CD14-positive monocyte (primary cell): ENCODE data around the gene DCLK1. TPM values are rescaled to one million over a fixed set of nuclear protein-coding genes. Genes with fewer than 3 reads are reported as not detected.

ENCODE experiments used
- DNase-seq, 3 donors: peaks; one replicate each; pipeline ENCODE4 v3.0.0-alpha.2; 2011 to 2022
- H2AFZ ChIP-seq: 2 replicates; pipeline ENCODE4 v1.6.0; 2012; ENCODE audit warnings: mild to moderate bottlenecking, low read depth, low read length, inconsistent platforms; ENCODE audit not compliant: insufficient read depth, poor library complexity, severe bottlenecking
- H3K27ac ChIP-seq, 2 donors: 1 replicate in 1 of 2; 2 replicates in 1 of 2; pipeline ENCODE4 v1.5.1; 2012 to 2013; ENCODE audit warnings: low read length in 2 of 2, control low read depth in 1 of 2, inconsistent platforms in 1 of 2, low read depth in 1 of 2, mild to moderate bottlenecking in 1 of 2
- H3K27me3 ChIP-seq, 2 donors: one replicate each; pipeline versions ENCODE4 v1.6.0 to v1.6.1; 2011 to 2013; ENCODE audit warnings: low read length in 2 of 2; ENCODE audit not compliant: control insufficient read depth in 2 of 2, insufficient read depth in 2 of 2
- H3K36me3 ChIP-seq, 2 donors: replicated peaks in 1 of 2; 1 replicate in 1 of 2; 2 replicates in 1 of 2; pipeline versions ENCODE4 v1.5.1 to v1.6.1; 2012 to 2013; ENCODE audit warnings: low read length in 2 of 2, control low read depth in 1 of 2, inconsistent platforms in 1 of 2, mild to moderate bottlenecking in 1 of 2; ENCODE audit not compliant: insufficient read depth in 2 of 2, control insufficient read depth in 1 of 2
- H3K4me1 ChIP-seq, 2 donors: 1 replicate in 1 of 2; 2 replicates in 1 of 2; pipeline versions ENCODE4 v1.5.1 to v1.6.1; 2012 to 2013; ENCODE audit warnings: low read length in 2 of 2, control low read depth in 1 of 2, inconsistent platforms in 1 of 2, mild to moderate bottlenecking in 1 of 2, moderate library complexity in 1 of 2; ENCODE audit not compliant: insufficient read depth in 2 of 2, control insufficient read depth in 1 of 2
- H3K4me2 ChIP-seq: replicated peaks from 2 replicates; pipeline ENCODE3; 2012; ENCODE audit warnings: low read length, moderate library complexity, mild to moderate bottlenecking; ENCODE audit not compliant: poor library complexity, severe bottlenecking; ENCODE audit errors: extremely low read depth
- H3K4me3 ChIP-seq, 3 experiments: fragments of 200-600 bp in 1 of 3; sonication (generic) in 1 of 3; replicated peaks in 1 of 3; 1 replicate in 2 of 3; 2 replicates in 1 of 3; pipeline ENCODE4 v1.5.1; 2011 to 2013; ENCODE audit warnings: low read length in 3 of 3, mild to moderate bottlenecking in 3 of 3, control low read depth in 2 of 3, low read depth in 2 of 3, inconsistent platforms in 1 of 3, moderate library complexity in 1 of 3
- H3K79me2 ChIP-seq: 2 replicates; pipeline ENCODE4 v1.6.0; 2012; ENCODE audit warnings: mild to moderate bottlenecking, control low read depth, inconsistent platforms, low read length, moderate library complexity; ENCODE audit not compliant: insufficient read depth
- H3K9ac ChIP-seq: 2 replicates; pipeline ENCODE4 v1.6.0; 2017; ENCODE audit warnings: low read length, mild to moderate bottlenecking; ENCODE audit not compliant: insufficient read depth, poor library complexity, severe bottlenecking
- H3K9me3 ChIP-seq, 2 donors: replicated peaks in 1 of 2; 1 replicate in 1 of 2; 2 replicates in 1 of 2; pipeline versions ENCODE4 v1.5.1 to v1.6.1; 2012 to 2013; ENCODE audit warnings: low read length in 2 of 2, control low read depth in 1 of 2; ENCODE audit not compliant: control insufficient read depth in 1 of 2, insufficient read depth in 1 of 2
- H4K20me1 ChIP-seq: 2 replicates; pipeline ENCODE4 v1.6.0; 2012; ENCODE audit warnings: mild to moderate bottlenecking, low read length, control low read depth, moderate library complexity; ENCODE audit not compliant: insufficient read depth
- H3K27ac Mint-ChIP-seq, 7 donors: one replicate each; pipeline ENCODE4 v1.8.0; 2020; ENCODE audit warnings: mild to moderate bottlenecking in 7 of 7, mixed read lengths in 7 of 7, moderate library complexity in 6 of 7, inconsistent platforms in 2 of 7
- H3K27me3 Mint-ChIP-seq, 3 donors: one replicate each; pipeline ENCODE4 v1.8.0; 2021 to 2022; ENCODE audit warnings: low read depth in 3 of 3, mild to moderate bottlenecking in 3 of 3, mixed read lengths in 3 of 3, moderate library complexity in 3 of 3, inconsistent platforms in 1 of 3
- H3K36me3 Mint-ChIP-seq, 2 donors: one replicate each; pipeline ENCODE4 v1.8.0; 2020; ENCODE audit warnings: mixed read lengths in 2 of 2, inconsistent platforms in 1 of 2, mild to moderate bottlenecking in 1 of 2
- H3K4me1 Mint-ChIP-seq: one replicate; pipeline ENCODE4 v1.8.0; 2020; ENCODE audit warnings: mild to moderate bottlenecking, mixed read lengths
- H3K4me3 Mint-ChIP-seq, 2 donors: one replicate each; pipeline ENCODE4 v1.8.0; 2020; ENCODE audit warnings: mild to moderate bottlenecking in 2 of 2, mixed read lengths in 2 of 2, moderate library complexity in 1 of 2
- H3K9me3 Mint-ChIP-seq, 7 donors: one replicate each; pipeline ENCODE4 v1.8.0; 2020 to 2022; ENCODE audit warnings: mixed read lengths in 7 of 7, mild to moderate bottlenecking in 6 of 7, moderate library complexity in 6 of 7, inconsistent platforms in 2 of 7
- WGBS: methylation state at CpG from one replicate; pipeline ENCODE4 v1.1.5; 2013; ENCODE audit warnings: missing lambda C conversion rate; ENCODE audit not compliant: insufficient coverage; 5-methylcytosine and 5-hydroxymethylcytosine counted together
- intact Hi-C, 2 donors: fragments of 100-400 bp; cut with micrococcal nuclease; formaldehyde crosslinking; loops; one replicate each; pipeline versions ENCODE4 v1.15.0 to v1.15.1; 2023
- polyA plus RNA-seq, 3 donors: library from polyadenylated mRNA; depleted of rRNA in 1 of 3; unstranded in 2 of 3; stranded (reverse) in 1 of 3; fragments of 300-500 nt in 2 of 3; fragments of >200 nt in 1 of 3; fragmentation: Illumina TruSeq in 2 of 3; gene quantifications; 1 replicate in 2 of 3; 2 replicates in 1 of 3; pipeline ENCODE4 v1.2.3, GENCODE V29; 2012 to 2021
- TF ChIP-seq, protein P1 (sequence below): fragments of 200-600 bp; IDR thresholded peaks from one replicate; pipeline ENCODE4 v1.8.0; 2022; ENCODE audit warnings: antibody characterized with exemption, mild to moderate bottlenecking

The DCLK1 gene
- polyA plus RNA-seq, 3 donors: not detected

DNA sequence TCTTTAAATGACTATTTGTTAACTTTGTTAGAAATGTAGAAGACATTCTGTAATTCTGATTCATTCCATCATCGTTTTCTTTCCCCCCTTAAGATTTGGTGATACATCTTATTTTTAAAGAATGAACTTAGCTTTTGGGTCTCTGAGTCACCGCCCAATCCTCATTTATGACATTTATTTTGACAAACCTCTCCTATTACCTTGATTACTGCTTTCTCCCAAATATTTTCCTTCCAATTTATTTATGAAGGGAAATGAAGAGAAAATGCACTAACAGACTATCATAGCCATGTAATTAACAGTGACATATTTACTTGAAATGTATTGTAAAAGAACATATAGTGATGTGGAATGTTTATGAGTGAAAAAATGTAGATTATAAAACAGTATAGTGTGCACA, 241.6 kb downstream of the DCLK1 start:
- Histone ChIP-seq H3K9me3 (no peaks in the 10 kb centered on the region), H3K27ac (no peak overlapping the region), H3K9ac (no peak overlapping the region), H3K36me3 (no peaks in the 10 kb centered on the region), H3K4me2 (no peak overlapping the region), H4K20me1 (no peaks in the 10 kb centered on the region), H3K4me3 (no peak overlapping the region), H3K27me3 (no peaks in the 10 kb centered on the region), H3K79me2 (no peaks in the 10 kb centered on the region), H2AFZ (no peak overlapping the region), H3K4me1 (no peaks in the 10 kb centered on the region)
- Mint-ChIP-seq H3K4me1 (no peaks in the 10 kb centered on the region), H3K27ac (no peak overlapping the region), H3K36me3 (no peaks in the 10 kb centered on the region), H3K27me3 (no peaks in the 10 kb centered on the region), H3K4me3 (no peak overlapping the region), H3K9me3 (peaks cover 0 to 3% (median 0%) of the 10 kb centered on the region in 7 donors)
- intact Hi-C loops: no loop called here
- DNase-seq: no peak
- no CpG with 5 or more reads among the region's 2 CpGs for WGBS
- TF ChIP-seq, protein P1, sequence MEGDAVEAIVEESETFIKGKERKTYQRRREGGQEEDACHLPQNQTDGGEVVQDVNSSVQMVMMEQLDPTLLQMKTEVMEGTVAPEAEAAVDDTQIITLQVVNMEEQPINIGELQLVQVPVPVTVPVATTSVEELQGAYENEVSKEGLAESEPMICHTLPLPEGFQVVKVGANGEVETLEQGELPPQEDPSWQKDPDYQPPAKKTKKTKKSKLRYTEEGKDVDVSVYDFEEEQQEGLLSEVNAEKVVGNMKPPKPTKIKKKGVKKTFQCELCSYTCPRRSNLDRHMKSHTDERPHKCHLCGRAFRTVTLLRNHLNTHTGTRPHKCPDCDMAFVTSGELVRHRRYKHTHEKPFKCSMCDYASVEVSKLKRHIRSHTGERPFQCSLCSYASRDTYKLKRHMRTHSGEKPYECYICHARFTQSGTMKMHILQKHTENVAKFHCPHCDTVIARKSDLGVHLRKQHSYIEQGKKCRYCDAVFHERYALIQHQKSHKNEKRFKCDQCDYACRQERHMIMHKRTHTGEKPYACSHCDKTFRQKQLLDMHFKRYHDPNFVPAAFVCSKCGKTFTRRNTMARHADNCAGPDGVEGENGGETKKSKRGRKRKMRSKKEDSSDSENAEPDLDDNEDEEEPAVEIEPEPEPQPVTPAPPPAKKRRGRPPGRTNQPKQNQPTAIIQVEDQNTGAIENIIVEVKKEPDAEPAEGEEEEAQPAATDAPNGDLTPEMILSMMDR: no peak

DNA sequence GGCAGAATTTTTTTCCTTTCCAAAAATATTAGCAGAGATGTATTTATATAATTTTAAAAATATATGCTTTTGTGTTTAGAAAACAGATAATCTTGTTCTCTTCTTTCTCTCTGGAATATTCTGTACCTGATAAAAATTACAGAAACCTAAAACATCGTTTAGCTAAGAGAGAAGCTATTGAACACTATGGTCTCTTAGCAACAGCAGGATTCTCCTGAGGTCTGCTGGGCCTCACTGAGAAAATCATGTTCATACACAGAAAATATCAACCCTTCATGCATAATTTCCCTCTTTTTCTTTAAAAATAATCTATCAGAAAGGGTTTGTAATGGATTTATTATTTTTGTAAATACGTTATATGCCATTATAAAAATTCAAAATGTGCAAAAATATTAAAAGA, 242.2 kb downstream of the DCLK1 start:
- Mint-ChIP-seq H3K4me3 (no peak overlapping the region), H3K27me3 (no peaks in the 10 kb centered on the region), H3K4me1 (no peaks in the 10 kb centered on the region), H3K9me3 (peaks cover 0 to 3% (median 0%) of the 10 kb centered on the region in 7 donors), H3K36me3 (no peaks in the 10 kb centered on the region), H3K27ac (no peak overlapping the region)
- DNase-seq: no peak
- Histone ChIP-seq H3K27ac (no peak overlapping the region), H3K4me1 (no peaks in the 10 kb centered on the region), H3K36me3 (no peaks in the 10 kb centered on the region), H3K9me3 (no peaks in the 10 kb centered on the region), H3K79me2 (no peaks in the 10 kb centered on the region), H3K4me3 (no peak overlapping the region), H3K9ac (no peak overlapping the region), H3K27me3 (no peaks in the 10 kb centered on the region), H3K4me2 (no peak overlapping the region), H2AFZ (no peak overlapping the region), H4K20me1 (no peaks in the 10 kb centered on the region)
- intact Hi-C loops: no loop called here
- no CpG with 5 or more reads among the region's 2 CpGs for WGBS
- TF ChIP-seq, protein P1: no peak
